GM19455 (cell line): ENCODE measurements around the gene KIF2C.
"Not testable (repeated sequence)": the region's sequence is repeated elsewhere in the genome, so short reads cannot be mapped to it uniquely, and the experiment has no call there.

ENCODE experiments used
- ATAC-seq: cut with Tn5 transposase; IDR thresholded peaks from one replicate; pipeline ENCODE4 v1.9.1; 2021; ENCODE audit not compliant: unreplicated experiment

The KIF2C gene

DNA sequence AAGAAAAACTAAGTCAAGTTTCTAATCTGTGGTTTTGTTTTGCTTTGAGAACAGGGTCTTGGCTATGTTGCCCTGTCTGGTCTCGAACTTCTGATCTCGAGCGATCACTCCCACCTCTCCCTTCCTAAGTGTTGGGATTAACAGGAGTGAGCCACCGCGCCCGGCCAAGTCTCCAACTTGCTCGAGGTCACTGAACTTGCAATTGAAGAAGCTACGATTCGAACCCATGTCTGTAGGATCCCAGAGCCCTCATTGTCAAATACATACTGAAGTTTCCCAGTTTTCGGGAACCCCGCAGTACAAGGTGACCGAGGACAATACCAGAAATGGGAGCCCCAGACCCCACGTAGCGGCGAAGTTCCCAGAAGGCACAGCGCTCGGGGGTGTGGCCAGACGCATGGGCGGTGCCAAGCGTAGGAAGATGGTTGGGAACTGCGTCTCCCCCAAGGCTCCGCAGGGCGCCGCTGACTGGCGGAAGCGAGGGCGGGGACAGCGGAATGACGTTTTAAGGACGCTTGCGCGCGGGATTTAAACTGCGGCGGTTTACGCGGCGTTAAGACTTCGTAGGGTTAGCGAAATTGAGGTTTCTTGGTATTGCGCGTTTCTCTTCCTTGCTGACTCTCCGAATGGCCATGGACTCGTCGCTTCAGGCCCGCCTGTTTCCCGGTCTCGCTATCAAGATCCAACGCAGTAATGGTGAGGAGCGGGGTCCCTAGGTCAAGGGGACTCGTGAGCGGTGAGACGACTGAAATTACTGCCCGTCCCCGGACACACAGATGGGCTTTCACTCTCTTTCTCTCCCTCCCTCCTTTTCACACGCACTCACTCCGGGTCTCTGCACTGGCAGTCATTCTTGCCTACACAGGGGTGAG, at the start of gene KIF2C:
Gene KIF2C, plus strand, starts transcription at position 531 of the 872 bp plus-strand sequence. Its CDS starts 96 bp downstream, at position 627.
- peak; percentile 96 for ATAC-seq

GRCh38 chr1:44693159-44693558, 46.5 kb upstream of the KIF2C start:
- no peak for ATAC-seq

DNA sequence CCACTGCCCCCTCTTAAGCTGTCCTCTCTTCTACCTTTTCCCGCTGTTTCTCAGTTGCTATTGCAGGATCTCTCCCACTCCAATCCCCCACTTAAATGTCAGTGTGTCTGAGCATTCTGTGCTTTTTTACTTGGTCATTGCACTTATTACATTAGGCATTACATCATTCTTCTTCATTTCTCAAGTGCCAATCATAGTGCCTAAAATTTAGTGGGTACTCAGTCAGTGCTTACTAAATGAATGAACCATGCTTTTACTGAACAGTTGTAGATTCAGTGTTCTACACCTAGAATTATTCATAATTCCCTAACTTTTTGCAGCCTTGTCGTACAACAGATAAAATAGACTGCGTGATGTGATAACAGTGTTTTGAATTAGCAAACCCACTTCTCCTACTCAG, 45.7 kb upstream of the KIF2C start:
- ATAC-seq: no peak

DNA sequence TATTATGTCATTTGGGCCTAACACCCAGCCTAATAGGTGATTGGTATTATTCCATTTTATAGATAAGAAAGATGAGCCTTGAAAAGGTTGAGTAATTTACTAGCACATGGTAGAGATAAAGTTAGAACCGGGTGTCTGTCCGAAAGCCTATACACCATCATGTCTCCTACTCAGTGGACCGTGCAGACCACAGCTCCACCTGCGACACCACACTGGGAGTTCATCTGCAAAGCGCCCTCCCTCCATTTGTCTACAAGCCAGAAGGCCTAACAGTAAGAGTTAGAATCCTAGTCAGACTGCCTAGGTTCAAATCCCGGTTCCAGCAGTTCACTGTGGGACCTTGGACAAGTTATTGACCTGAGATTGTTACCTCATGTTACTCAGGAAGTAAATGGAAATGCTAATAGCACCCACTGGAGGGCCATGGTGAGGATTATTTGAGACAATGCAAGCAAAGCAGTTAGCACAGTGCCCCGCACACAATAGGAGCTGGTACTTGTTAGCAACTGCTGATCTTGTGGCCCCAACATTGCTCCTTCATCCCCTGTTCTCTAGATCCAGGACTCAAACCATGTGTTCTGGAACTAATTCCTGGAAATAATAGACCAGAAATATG, 44.7 kb upstream of the KIF2C start:
- no peak for ATAC-seq

DNA sequence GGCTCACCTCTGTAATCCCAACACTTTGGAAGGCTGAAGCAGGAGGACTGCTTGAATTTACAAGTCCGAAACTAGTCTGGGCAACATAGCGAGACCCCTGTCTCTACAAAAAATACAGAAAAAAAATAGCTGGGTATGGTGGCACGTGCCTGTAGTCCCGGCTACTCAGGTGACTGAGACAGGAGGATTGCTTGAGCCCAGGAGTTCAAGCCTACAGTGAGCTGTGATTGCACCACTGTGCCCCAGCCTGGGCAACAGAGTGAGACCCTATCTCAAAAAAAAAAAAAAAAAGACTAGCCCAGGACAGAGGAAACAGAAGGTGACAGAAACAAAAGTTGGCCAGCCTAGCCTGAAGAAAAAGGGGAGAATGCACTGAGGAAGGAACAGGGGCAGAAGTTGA, 44.0 kb upstream of the KIF2C start:
- ATAC-seq: no peak

GRCh38 chr1:44696101-44696500, 43.5 kb upstream of the KIF2C start:
- ATAC-seq: no peak

DNA sequence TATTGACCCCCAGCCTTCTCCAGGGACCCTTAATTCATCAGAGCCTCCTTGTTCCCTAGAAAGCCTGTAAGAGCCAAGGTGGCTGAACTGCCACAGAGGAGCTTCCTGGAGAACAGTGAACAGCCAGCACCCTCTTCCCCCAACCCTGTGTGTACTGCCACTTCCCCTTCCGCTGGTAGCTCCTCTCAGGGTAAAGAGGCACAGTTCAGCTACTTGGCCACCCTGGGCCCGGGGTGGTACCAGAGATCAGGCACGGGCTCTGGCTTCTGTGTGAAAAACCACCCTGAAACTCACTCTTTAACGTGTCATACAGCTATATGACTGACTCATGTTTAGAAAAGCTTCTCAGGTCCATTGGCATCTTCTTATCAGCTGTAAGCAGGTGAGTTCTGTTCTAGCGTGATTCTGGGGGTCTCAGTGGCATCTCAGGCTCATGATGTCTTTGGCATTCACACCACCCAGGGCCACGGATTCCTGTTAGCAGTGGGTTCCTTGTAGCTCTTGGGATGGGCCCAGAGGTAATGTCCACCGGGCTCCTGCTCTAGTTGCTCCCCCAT, 42.8 kb upstream of the KIF2C start:
- ATAC-seq: no peak

DNA sequence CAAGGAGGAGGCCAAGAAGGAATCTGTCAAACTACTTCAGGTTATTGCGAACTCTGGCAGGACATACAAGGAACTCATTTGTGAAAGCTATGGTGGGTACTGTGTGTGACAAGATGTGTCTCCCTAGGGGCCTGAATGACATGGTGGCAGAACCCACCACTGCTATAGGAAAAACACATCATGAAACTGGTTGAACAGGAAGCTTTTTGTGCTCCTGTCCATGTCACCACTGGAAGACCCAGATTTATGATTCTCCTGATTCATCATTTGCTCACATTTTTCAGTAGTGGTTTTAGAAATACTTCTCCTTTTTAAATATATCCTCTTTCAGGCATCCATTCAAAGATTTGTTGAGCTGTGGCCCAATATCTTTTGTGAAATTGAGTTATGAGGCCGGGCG, 41.5 kb upstream of the KIF2C start:
- ATAC-seq: no peak

GRCh38 chr1:44699375-44699774, 40.3 kb upstream of the KIF2C start:
- not testable (repeated sequence) for ATAC-seq

- no peak for ATAC-seq
Observed at GRCh38 chr1:44700573-44700972, 39.1 kb upstream of the KIF2C start.

GRCh38 chr1:44701141-44701573, 38.5 kb upstream of the KIF2C start:
- ATAC-seq: no peak

GRCh38 chr1:44705470-44705869, 34.2 kb upstream of the KIF2C start:
- ATAC-seq: no peak

DNA sequence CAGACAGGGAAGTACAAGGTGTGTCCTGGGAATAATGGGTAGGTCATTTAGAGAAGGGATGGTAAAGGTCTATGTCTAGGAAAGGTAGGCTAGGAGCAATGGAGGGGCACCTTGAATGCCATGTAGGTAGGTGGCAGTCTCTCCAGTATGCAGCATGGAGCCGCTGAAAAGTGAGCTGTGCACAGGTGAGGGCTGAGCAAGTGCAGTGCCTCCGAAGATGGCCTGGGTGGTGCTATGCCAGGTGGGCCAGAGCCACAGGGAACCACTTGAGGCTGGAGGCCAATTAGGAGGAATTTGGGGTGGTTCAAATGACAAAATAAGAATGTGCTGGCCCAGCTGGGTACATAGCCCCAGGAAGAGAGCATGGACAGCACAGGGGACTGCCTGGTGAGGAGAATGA, 33.7 kb upstream of the KIF2C start:
- ATAC-seq: no peak

DNA sequence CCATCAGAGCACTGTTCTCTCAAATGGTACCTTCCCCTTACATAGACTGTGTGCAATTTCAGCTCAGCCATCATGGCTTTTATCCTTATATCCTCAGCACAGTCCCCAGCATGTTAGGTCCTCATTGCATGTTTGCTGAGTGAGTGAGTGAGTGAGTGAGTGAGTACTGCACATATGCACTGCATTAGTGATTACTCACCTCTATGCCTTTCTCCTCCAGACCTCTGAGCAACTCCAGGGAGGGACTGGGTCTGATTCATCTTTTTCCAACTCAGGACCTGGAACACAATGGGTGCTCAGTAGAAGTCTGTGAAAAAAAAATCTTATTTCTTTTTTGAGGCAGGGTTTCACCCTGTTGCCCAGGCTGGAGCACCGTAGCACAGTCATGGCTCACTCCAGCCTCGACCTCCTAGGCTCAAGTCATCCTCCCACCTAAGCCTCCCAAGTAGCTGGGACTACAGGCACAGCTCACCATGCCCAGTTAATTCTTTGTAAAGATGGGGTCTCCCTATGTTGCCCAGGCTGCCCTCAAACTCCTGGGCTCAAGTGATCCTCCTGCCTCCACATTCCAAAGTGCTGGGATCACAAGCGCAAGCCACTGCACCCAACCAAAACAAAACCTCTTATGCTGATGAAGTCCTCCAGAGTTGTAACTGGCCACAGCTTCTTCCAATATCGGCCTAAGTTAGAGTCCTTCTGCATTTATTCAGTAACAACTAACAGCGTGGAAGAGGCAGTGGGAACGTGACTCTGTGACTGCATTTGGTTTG, 32.3 kb upstream of the KIF2C start:
- ATAC-seq: no peak

- ATAC-seq: no peak
Observed at GRCh38 chr1:44707959-44708831, 31.4 kb upstream of the KIF2C start.

DNA sequence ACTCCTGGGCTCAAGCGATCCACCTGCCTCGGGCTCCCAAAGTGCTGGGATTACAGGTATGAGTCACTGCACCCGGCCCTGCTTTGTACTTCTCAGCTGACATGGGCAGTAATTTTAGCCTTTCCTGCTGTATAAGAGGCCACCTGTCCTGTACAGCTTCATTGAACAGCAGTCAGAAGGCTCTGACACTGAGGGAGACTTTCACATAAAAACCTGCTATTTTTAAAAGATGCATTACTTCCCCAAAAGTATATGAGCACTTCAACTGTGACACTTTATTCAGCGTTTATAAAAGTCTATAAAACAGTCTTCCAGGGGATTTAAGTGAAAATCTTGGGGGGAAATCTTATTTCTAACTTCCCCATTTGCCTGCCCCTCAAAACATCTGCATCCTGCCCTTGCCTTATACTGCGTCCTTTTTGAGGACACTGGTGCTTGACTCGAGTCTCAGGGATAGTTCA, 26.3 kb upstream of the KIF2C start:
- no peak for ATAC-seq

DNA sequence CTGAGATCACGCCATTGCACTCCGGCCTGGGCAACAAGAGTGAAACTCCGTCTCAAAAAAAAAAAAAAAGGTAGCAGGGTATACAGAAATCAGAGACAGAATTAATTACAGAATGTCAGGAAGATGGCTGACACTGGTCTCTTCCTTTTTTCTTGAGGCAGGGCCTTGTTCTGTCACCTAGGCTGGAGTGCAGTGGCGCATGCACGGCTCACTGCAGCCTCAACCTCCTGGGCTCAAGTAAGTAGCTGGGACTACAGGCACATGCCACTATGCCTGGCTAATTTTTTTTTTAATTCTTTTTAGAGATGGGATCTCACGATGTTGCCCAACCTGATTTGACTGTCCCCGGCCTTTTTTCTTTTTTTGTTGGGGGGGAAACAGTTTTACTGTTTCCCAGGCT, 25.1 kb upstream of the KIF2C start:
- ATAC-seq: no peak

GRCh38 chr1:44714944-44715571, 24.6 kb upstream of the KIF2C start:
- ATAC-seq: no peak

- ATAC-seq: no peak
Observed at GRCh38 chr1:44717156-44717555, 22.5 kb upstream of the KIF2C start.

GRCh38 chr1:44717653-44718052, 22.0 kb upstream of the KIF2C start:
- no peak for ATAC-seq
